HEK293T (cell line): Measurements from ENCODE around the gene SIRPB1.

Experiments used
- CTCF ChIA-PET: fragments of 350-600 bp; formaldehyde crosslinking; extraction: SDS; loops from one replicate; lab custom pipeline; 2021; ENCODE audit warnings: antibody characterized with exemption, inconsistent platforms; lab: Yijun Ruan, JAX
- POLR2A ChIA-PET: fragments of 350-600 bp; formaldehyde crosslinking; extraction: SDS; loops from one replicate; lab custom pipeline; 2020; ENCODE audit warnings: antibody characterized with exemption, inconsistent platforms; lab: Yijun Ruan, JAX
- DNase-seq: peaks from one replicate; pipeline ENCODE4 v3.0.0; 2012; ENCODE audit warnings: mixed read lengths; ENCODE audit errors: extremely low spot score
- ARNT ChIP-seq: fragments of 450-650 bp; IDR thresholded peaks from 2 replicates; pipeline ENCODE4 v1.6.1; 2017; ENCODE audit warnings: mild to moderate bottlenecking
- BHLHE40 ChIP-seq: fragments of 450-650 bp; IDR thresholded peaks from 2 replicates; pipeline ENCODE4 v1.6.1; 2016; ENCODE audit warnings: mild to moderate bottlenecking, moderate library complexity, borderline replicate concordance
- CTBP1 ChIP-seq: fragments of 450-650 bp; IDR thresholded peaks from 2 replicates; pipeline ENCODE4 v1.6.1; 2016; ENCODE audit warnings: borderline replicate concordance
- ELF4 ChIP-seq: fragments of 450-650 bp; IDR thresholded peaks from 2 replicates; pipeline ENCODE4 v1.6.1; 2017; ENCODE audit warnings: antibody characterized with exemption
- FOXA1 ChIP-seq: fragments of 450-650 bp; IDR thresholded peaks from 2 replicates; pipeline ENCODE4 v1.6.1; 2016; ENCODE audit warnings: mild to moderate bottlenecking
- FOXK2 ChIP-seq: fragments of 450-650 bp; IDR thresholded peaks from 2 replicates; pipeline ENCODE4 v1.6.1; 2016; ENCODE audit warnings: mild to moderate bottlenecking
- FOXM1 ChIP-seq: fragments of 450-650 bp; IDR thresholded peaks from 2 replicates; pipeline ENCODE4 v1.6.1; 2017; ENCODE audit warnings: mild to moderate bottlenecking, borderline replicate concordance
- HDGF ChIP-seq: fragments of 450-650 bp; IDR thresholded peaks from 2 replicates; pipeline ENCODE4 v1.6.1; 2017; ENCODE audit warnings: antibody characterized with exemption, borderline replicate concordance
- L3MBTL2 ChIP-seq: fragments of 450-650 bp; conservative IDR thresholded peaks from 2 replicates; pipeline ENCODE4 v1.6.1; 2016; ENCODE audit warnings: mild to moderate bottlenecking
- LEF1 ChIP-seq: fragments of 450-650 bp; IDR thresholded peaks from 2 replicates; pipeline ENCODE4 v1.6.1; 2017; ENCODE audit warnings: mild to moderate bottlenecking, borderline replicate concordance
- NFRKB ChIP-seq: fragments of 450-650 bp; IDR thresholded peaks from 2 replicates; pipeline ENCODE4 v1.6.1; 2016; ENCODE audit warnings: mild to moderate bottlenecking, moderate library complexity
- PKNOX1 ChIP-seq: fragments of 450-650 bp; IDR thresholded peaks from 2 replicates; pipeline ENCODE4 v1.6.1; 2016
- SP1 ChIP-seq: fragments of 450-650 bp; IDR thresholded peaks from 2 replicates; pipeline ENCODE4 v1.6.1; 2017
- SUZ12 ChIP-seq: fragments of 450-650 bp; IDR thresholded peaks from 2 replicates; pipeline ENCODE4 v1.6.1; 2016; ENCODE audit warnings: mild to moderate bottlenecking
- TARDBP ChIP-seq: fragments of 450-650 bp; IDR thresholded peaks from 2 replicates; pipeline ENCODE4 v1.6.1; 2016
- ZNF384 ChIP-seq: fragments of 450-650 bp; IDR thresholded peaks from 2 replicates; pipeline ENCODE4 v1.6.1; 2016

Gene SIRPB1

GRCh38 chr20:1631309-1632151 is 11.7 kb upstream of the SIRPB1 start:
- TF ChIP-seq ZNF384 = no peak
- CTCF ChIA-PET = no interaction called here
- no peak for DNase-seq
- POLR2A ChIA-PET = no interaction called here

- TF ChIP-seq FOXA1 (no peak), FOXK2 (no peak), L3MBTL2 (no peak), SUZ12 (no peak), ZNF384 (no peak), CTBP1 (no peak), ELF4 (no peak), BHLHE40 (no peak), ARNT (no peak)
- no peak for DNase-seq
- POLR2A ChIA-PET = no interaction called here
- CTCF ChIA-PET = no interaction called here
Observed at GRCh38 chr20:1630186-1630585, 10.4 kb upstream of the SIRPB1 start.

- no peak for DNase-seq
- TF ChIP-seq FOXA1 (no peak), TARDBP (no peak), LEF1 (no peak)
- ChIA-PET CTCF (no interaction called here), POLR2A (no interaction called here)
Observed at GRCh38 chr20:1629321-1629720, 9.5 kb upstream of the SIRPB1 start.

- POLR2A ChIA-PET = no interaction called here
- TF ChIP-seq ARNT (no peak), ELF4 (no peak), LEF1 (no peak), CTBP1 (no peak), FOXM1 (no peak), NFRKB (no peak), HDGF (no peak), SP1 (no peak), TARDBP (no peak)
- CTCF ChIA-PET = no interaction called here
- no peak for DNase-seq
Observed at GRCh38 chr20:1628621-1629020, 8.8 kb upstream of the SIRPB1 start.

GRCh38 chr20:1627200-1627550 is 7.4 kb upstream of the SIRPB1 start:
- CTCF ChIA-PET = no interaction called here
- DNase-seq = no peak
- POLR2A ChIA-PET = no interaction called here
- TF ChIP-seq ELF4 = no peak

- TF ChIP-seq SP1 = no peak
- TF ChIP-seq LEF1 = no peak
- TF ChIP-seq FOXA1 = no peak
- no peak for TF ChIP-seq PKNOX1
- TF ChIP-seq ARNT = no peak
- TF ChIP-seq BHLHE40 = no peak
- no peak for TF ChIP-seq SUZ12
- no peak for TF ChIP-seq FOXM1
- no peak for TF ChIP-seq ELF4
- no peak for TF ChIP-seq TARDBP
- no peak for DNase-seq
- CTCF ChIA-PET = no interaction called here
- POLR2A ChIA-PET = no interaction called here
Observed at GRCh38 chr20:1626528-1627199, 6.9 kb upstream of the SIRPB1 start.

GRCh38 chr20:1625083-1625690 is 5.4 kb upstream of the SIRPB1 start:
- ChIA-PET CTCF (interaction anchor here (0.6 kb wide), 1 partner anchor 121 kb away, joined by 3 read pairs; no protein-coding TSS in a partner anchor), POLR2A (no interaction called here)
- TF ChIP-seq HDGF (no peak), CTBP1 (no peak), ZNF384 (no peak), ELF4 (no peak), SP1 (no peak), LEF1 (no peak), BHLHE40 (no peak), TARDBP (no peak)
- DNase-seq = no peak

- CTCF ChIA-PET = interaction anchor here (0.6 kb wide), 1 partner anchor 582 kb away, joined by 3 read pairs; no protein-coding TSS in a partner anchor
- POLR2A ChIA-PET = no interaction called here
- TF ChIP-seq SUZ12 (no peak), L3MBTL2 (no peak), FOXM1 (no peak), FOXK2 (no peak), CTBP1 (no peak), ARNT (no peak)
- DNase-seq = no peak
Observed at GRCh38 chr20:1623501-1624205, 3.8 kb upstream of the SIRPB1 start.
